ENCODE measurements around the gene ALOX12.
"Not testable (repeated sequence)": the region's sequence is repeated elsewhere in the genome, so short reads cannot be mapped to it uniquely, and the experiment has no call there.

DNA sequence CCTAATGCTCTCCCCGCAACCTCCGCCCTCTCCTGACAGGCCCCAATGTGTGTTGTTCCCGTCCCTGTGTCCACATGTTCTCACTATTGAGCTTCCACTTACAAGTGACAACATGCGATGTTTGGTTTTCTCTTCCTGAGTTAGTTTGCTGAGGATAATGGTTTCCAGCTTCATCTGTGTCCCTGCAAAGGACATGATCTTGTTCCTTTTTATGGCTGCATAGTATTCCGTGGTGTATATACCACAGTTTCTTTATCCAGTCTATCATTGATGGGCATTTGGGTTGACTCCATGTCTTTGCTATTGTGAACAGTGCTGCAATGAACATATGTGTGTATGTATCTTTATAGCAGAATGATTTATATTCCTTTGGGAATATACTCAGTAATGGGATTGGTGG lies 16.4 kb upstream of the ALOX12 start:
- TF ChIP-seq, protein P1, sequence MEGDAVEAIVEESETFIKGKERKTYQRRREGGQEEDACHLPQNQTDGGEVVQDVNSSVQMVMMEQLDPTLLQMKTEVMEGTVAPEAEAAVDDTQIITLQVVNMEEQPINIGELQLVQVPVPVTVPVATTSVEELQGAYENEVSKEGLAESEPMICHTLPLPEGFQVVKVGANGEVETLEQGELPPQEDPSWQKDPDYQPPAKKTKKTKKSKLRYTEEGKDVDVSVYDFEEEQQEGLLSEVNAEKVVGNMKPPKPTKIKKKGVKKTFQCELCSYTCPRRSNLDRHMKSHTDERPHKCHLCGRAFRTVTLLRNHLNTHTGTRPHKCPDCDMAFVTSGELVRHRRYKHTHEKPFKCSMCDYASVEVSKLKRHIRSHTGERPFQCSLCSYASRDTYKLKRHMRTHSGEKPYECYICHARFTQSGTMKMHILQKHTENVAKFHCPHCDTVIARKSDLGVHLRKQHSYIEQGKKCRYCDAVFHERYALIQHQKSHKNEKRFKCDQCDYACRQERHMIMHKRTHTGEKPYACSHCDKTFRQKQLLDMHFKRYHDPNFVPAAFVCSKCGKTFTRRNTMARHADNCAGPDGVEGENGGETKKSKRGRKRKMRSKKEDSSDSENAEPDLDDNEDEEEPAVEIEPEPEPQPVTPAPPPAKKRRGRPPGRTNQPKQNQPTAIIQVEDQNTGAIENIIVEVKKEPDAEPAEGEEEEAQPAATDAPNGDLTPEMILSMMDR (IDR thresholded peaks at IDR 0.05), result not testable (repeated sequence)
- not testable (repeated sequence) for TF ChIP-seq POLR2A, POLR2AphosphoS5, EP300 (IDR thresholded peaks at IDR 0.05)

Measured in stomach (tissue), 4 donors.